Measurements from ENCODE around the gene TMEM53. TPM values are rescaled to one million over a fixed set of nuclear protein-coding genes. Genes with fewer than 3 reads are reported as not detected.

The TMEM53 gene
- total RNA-seq, 1 donor from 2014 or later = 6.6 TPM

DNA sequence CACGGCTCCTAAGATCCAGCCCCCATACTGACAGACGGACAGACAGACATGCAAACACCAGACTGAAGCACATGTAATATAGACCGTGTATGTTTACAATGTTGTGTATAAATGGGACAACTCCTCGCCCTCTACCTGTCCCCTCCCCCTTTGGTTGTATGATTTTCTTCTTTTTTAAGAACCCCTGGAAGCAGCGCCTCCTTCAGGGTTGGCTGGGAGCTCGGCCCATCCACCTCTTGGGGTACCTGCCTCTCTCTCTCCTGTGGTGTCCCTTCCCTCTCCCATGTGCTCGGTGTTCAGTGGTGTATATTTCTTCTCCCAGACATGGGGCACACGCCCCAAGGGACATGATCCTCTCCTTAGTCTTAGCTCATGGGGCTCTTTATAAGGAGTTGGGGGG lies 23.2 kb downstream of the TMEM53 start:
- H3K4me1 Mint-ChIP-seq (ENCODE audit: unreplicated experiment) = no peaks in the 10 kb centered on the region
- H3K27ac Mint-ChIP-seq (ENCODE audit: unreplicated experiment) = no peak overlapping the region
- no peak for DNase-seq (ENCODE audit: extremely low spot score, unreplicated experiment)
- no peaks in the 10 kb centered on the region for H3K9me3 Mint-ChIP-seq (ENCODE audit: unreplicated experiment)
- TF ChIP-seq, protein P1, sequence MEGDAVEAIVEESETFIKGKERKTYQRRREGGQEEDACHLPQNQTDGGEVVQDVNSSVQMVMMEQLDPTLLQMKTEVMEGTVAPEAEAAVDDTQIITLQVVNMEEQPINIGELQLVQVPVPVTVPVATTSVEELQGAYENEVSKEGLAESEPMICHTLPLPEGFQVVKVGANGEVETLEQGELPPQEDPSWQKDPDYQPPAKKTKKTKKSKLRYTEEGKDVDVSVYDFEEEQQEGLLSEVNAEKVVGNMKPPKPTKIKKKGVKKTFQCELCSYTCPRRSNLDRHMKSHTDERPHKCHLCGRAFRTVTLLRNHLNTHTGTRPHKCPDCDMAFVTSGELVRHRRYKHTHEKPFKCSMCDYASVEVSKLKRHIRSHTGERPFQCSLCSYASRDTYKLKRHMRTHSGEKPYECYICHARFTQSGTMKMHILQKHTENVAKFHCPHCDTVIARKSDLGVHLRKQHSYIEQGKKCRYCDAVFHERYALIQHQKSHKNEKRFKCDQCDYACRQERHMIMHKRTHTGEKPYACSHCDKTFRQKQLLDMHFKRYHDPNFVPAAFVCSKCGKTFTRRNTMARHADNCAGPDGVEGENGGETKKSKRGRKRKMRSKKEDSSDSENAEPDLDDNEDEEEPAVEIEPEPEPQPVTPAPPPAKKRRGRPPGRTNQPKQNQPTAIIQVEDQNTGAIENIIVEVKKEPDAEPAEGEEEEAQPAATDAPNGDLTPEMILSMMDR (IDR thresholded peaks at IDR 0.05) = no peak
- H3K36me3 Mint-ChIP-seq (ENCODE audit: unreplicated experiment) = peaks cover 17% of the 10 kb centered on the region
- H3K4me3 Mint-ChIP-seq (ENCODE audit: unreplicated experiment) = no peak overlapping the region
- no peaks in the 10 kb centered on the region for H3K27me3 Mint-ChIP-seq (ENCODE audit: unreplicated experiment)

DNA sequence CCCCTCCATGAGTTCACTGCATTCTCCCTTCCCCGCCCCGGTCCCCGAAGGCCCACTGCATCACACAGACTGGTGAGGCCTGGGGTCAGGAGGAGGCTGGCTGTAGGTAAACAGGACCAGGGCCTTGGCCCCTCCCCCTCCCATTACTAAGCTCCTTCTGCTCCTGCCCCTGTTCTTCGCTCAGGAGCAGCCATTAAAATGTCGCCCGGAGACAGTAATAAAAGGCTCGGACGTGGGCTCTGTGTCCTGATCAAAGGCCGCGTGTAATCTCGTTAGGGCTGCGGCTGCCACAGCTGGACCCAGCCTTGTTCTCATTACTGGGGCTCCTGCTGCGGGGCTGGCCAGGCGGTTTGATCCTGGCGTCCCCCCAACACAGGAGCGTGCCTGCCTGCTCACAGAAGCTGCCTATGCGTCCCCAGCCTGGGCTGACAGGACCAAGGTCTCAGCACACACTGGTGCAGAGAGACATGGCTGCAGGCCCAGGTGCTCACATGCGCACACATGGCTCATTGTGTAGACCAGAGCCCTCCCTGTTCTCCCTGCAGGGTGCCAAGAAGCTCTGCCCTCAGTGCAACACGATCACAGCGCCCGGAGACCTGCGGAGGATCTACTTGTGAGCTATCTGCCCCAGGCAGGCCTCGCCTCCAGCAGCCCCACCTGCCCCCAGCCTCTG lies 24.0 kb downstream of the TMEM53 start:
- DNase-seq (ENCODE audit: extremely low spot score, unreplicated experiment) = no peak
- Mint-ChIP-seq H3K36me3 (ENCODE audit: unreplicated experiment) (peaks cover 17% of the 10 kb centered on the region), H3K27me3 (ENCODE audit: unreplicated experiment) (no peaks in the 10 kb centered on the region), H3K4me1 (ENCODE audit: unreplicated experiment) (no peaks in the 10 kb centered on the region), H3K9me3 (ENCODE audit: unreplicated experiment) (no peaks in the 10 kb centered on the region), H3K4me3 (ENCODE audit: unreplicated experiment) (no peak overlapping the region), H3K27ac (ENCODE audit: unreplicated experiment) (no peak overlapping the region)
- TF ChIP-seq, protein P1 (IDR thresholded peaks at IDR 0.05) = no peak

DNA sequence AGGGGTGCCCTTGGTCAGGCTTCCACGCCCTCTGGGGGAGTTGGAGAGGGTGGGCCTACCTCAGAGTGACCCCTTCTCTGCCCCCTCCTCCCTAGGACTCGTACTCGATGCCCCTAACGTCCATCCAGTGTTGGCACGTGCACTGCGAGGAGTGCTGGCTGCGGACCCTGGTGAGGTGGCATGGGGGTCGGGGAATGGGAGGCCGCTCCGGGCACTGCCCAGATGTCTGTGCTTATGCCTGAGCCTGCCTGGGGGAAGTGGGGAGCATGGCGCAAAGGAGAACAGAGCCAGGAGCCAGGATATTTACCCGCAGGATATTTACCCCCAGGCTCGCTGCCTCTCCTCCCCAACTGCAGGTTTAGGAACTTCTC lies 24.5 kb downstream of the TMEM53 start:
- Mint-ChIP-seq H3K27ac (ENCODE audit: unreplicated experiment) (no peak overlapping the region), H3K9me3 (ENCODE audit: unreplicated experiment) (no peaks in the 10 kb centered on the region), H3K4me1 (ENCODE audit: unreplicated experiment) (no peaks in the 10 kb centered on the region), H3K27me3 (ENCODE audit: unreplicated experiment) (no peaks in the 10 kb centered on the region), H3K36me3 (ENCODE audit: unreplicated experiment) (peaks cover 20% of the 10 kb centered on the region), H3K4me3 (ENCODE audit: unreplicated experiment) (no peak overlapping the region)
- DNase-seq (ENCODE audit: extremely low spot score, unreplicated experiment) = no peak
- TF ChIP-seq, protein P1 (IDR thresholded peaks at IDR 0.05) = no peak

DNA sequence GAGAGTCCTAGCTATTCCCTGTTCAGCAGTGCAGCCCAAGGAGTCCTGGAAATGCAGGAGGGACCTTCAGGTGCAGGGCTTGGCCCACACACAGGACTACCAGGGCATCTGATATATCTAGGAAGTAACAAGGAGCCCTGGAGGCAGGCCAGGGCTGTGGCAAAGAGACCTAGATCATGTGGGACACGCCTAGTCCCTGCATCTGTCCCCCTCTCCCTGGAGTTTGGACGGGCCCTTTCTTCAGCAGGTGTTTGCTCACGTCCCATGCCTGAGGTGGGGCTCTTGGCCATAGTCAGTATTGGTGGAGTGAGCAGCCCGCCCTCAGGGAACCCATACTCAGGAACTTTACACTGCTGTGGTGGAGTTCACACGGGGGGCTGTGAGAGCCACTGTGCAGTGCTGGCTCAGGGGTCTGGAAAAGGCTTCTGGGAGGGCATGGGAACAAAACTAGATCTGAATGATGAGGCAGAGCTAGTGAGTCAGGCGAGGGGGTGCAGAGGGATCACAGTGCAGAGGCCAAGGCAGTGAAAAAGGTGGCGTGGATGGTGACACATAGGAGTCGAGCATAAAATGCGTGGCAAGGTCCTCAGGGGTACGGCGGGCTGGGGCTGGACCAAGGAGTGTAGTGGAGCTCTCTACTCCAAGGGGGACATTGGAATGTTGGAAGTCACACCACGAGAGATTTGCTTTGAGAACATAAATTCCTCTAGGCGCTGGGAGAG lies 25.6 kb downstream of the TMEM53 start:
- H3K4me1 Mint-ChIP-seq (ENCODE audit: unreplicated experiment) = peaks cover 6% of the 10 kb centered on the region
- H3K4me3 Mint-ChIP-seq (ENCODE audit: unreplicated experiment) = no peak overlapping the region
- H3K9me3 Mint-ChIP-seq (ENCODE audit: unreplicated experiment) = no peaks in the 10 kb centered on the region
- H3K27ac Mint-ChIP-seq (ENCODE audit: unreplicated experiment) = peak overlapping the region; percentile 9
- peaks cover 20% of the 10 kb centered on the region for H3K36me3 Mint-ChIP-seq (ENCODE audit: unreplicated experiment)
- H3K27me3 Mint-ChIP-seq (ENCODE audit: unreplicated experiment) = no peaks in the 10 kb centered on the region
- DNase-seq (ENCODE audit: extremely low spot score, unreplicated experiment) = no peak
- TF ChIP-seq, protein P1 (IDR thresholded peaks at IDR 0.05) = no peak

DNA sequence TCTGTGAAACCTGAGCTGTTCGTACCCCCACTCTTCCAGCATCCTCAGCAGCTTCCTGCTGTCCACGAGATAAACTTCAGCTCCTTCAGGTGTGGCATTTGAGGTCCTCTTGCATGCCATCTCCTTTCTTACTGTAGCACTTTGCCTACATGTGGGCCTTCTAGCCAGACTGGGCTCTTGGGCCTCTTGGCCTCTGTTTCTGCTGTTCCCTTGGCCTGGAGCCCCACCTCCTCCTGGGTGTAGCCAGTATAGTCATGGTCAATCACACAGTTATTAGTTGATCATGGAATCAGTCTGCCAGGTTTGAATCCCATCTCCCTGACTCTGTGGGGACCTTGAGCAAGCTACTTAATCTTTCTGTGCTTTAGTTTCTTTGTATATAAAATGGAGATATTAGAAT lies 26.4 kb downstream of the TMEM53 start:
- TF ChIP-seq, protein P1 (IDR thresholded peaks at IDR 0.05) = no peak
- Mint-ChIP-seq H3K36me3 (ENCODE audit: unreplicated experiment) (peaks cover 18% of the 10 kb centered on the region), H3K4me3 (ENCODE audit: unreplicated experiment) (no peak overlapping the region), H3K4me1 (ENCODE audit: unreplicated experiment) (peaks cover 14% of the 10 kb centered on the region), H3K27ac (ENCODE audit: unreplicated experiment) (no peak overlapping the region), H3K27me3 (ENCODE audit: unreplicated experiment) (no peaks in the 10 kb centered on the region), H3K9me3 (ENCODE audit: unreplicated experiment) (no peaks in the 10 kb centered on the region)
- no peak for DNase-seq (ENCODE audit: extremely low spot score, unreplicated experiment)
